Parathyroid adenoma (tissue), 2 donors: ENCODE measurements around the gene WNT7A.

Source experiments
- H2AFZ ChIP-seq: fragments of 300-600 bp; sonication (generic); one replicate; pipeline ENCODE4 v1.7.0; 2017; ENCODE audit warnings: antibody characterized with exemption, mild to moderate bottlenecking
- H3K27ac ChIP-seq: fragments of 300-600 bp; sonication (generic); one replicate; pipeline ENCODE4 v1.7.0; 2017
- H3K27me3 ChIP-seq: fragments of 300-600 bp; sonication (generic); one replicate; pipeline ENCODE4 v1.7.0; 2017; ENCODE audit warnings: low read length; ENCODE audit not compliant: control insufficient read depth, insufficient read depth
- H3K36me3 ChIP-seq: fragments of 300-600 bp; sonication (generic); one replicate; pipeline ENCODE4 v1.7.0; 2017; ENCODE audit warnings: low read length; ENCODE audit not compliant: control insufficient read depth, insufficient read depth
- H3K4me1 ChIP-seq: fragments of 300-600 bp; sonication (generic); one replicate; pipeline ENCODE4 v1.7.0; 2017; ENCODE audit warnings: control low read depth
- H3K4me2 ChIP-seq: fragments of 300-600 bp; sonication (generic); one replicate; pipeline ENCODE4 v1.7.0; 2017; ENCODE audit warnings: low read length
- H3K4me3 ChIP-seq: fragments of 300-600 bp; sonication (generic); one replicate; pipeline ENCODE4 v1.7.0; 2017; ENCODE audit warnings: low read depth, low read length
- H3K79me2 ChIP-seq: fragments of 300-600 bp; sonication (generic); one replicate; pipeline ENCODE4 v1.7.0; 2017; ENCODE audit warnings: control low read depth
- H3K9ac ChIP-seq: fragments of 300-600 bp; sonication (generic); one replicate; pipeline ENCODE4 v1.7.0; 2017; ENCODE audit warnings: mild to moderate bottlenecking
- H3K9me3 ChIP-seq: fragments of 300-600 bp; sonication (generic); one replicate; pipeline ENCODE4 v1.7.0; 2017; ENCODE audit warnings: low read length; ENCODE audit not compliant: control insufficient read depth
- TF ChIP-seq, protein P1 (sequence below): fragments of 300-600 bp; sonication (generic); IDR thresholded peaks from one replicate; pipeline ENCODE4 v1.7.0; 2017; ENCODE audit warnings: antibody characterized with exemption, mild to moderate bottlenecking
- donor health status: primary hyperparathyroidism.

The WNT7A gene

DNA sequence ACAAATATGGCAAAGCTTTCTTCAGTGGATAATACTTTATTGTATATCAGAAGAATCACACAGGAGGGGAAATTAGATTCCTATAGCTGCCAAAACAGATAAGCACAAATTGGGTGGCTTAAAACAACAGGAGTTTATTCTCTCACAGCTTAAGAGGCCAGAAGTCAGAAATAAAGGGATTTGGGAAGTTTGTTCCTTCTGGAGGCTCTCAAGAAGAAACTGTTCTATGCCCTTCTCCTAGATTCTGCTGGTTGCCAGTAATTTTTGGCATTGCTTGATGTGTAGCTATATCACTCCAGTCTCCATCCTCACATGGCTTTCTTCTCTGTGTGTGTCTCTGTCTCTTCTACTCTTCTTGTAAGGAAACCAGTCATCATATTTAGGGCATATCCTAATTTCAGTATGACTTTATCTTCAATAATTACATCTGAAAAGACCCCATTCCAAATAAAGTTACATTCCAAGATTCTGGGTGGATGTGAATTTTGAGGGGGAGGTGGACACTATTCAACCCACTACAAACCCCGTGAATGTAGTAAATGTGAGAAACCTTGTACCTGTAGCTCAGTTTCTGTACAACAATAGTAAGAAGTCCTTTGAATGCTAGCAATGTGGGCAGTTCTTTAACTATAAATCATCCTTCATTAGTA, 22.2 kb upstream of the WNT7A start:
- Histone ChIP-seq H3K9me3 (peaks cover 3% of the 10 kb centered on the region), H3K27ac (no peak overlapping the region), H3K4me2 (no peak overlapping the region), H3K27me3 (no peaks in the 10 kb centered on the region), H3K79me2 (no peaks in the 10 kb centered on the region), H2AFZ (no peak overlapping the region), H3K4me1 (no peaks in the 10 kb centered on the region), H3K36me3 (no peaks in the 10 kb centered on the region), H3K4me3 (no peak overlapping the region), H3K9ac (no peak overlapping the region)
- TF ChIP-seq, protein P1, sequence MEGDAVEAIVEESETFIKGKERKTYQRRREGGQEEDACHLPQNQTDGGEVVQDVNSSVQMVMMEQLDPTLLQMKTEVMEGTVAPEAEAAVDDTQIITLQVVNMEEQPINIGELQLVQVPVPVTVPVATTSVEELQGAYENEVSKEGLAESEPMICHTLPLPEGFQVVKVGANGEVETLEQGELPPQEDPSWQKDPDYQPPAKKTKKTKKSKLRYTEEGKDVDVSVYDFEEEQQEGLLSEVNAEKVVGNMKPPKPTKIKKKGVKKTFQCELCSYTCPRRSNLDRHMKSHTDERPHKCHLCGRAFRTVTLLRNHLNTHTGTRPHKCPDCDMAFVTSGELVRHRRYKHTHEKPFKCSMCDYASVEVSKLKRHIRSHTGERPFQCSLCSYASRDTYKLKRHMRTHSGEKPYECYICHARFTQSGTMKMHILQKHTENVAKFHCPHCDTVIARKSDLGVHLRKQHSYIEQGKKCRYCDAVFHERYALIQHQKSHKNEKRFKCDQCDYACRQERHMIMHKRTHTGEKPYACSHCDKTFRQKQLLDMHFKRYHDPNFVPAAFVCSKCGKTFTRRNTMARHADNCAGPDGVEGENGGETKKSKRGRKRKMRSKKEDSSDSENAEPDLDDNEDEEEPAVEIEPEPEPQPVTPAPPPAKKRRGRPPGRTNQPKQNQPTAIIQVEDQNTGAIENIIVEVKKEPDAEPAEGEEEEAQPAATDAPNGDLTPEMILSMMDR: no peak

DNA sequence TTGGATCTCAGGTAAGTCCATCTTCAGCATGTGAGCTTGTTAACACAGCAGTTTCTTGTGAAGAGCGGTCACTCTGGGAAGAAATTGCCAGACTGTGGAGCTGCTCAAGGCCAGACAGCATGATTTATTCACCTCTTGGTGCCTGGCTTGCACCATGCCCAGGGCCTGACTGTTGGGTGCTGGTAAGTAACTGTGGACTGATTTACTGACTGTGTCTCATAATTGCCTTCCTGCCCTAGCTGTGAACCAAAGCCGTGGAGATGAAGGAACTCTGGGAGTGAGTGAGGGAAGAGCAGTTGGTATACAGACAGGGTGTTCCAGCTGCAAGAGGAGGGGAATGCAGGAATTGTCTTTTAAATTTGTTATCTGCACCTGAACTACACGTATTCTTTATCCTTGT, 18.5 kb upstream of the WNT7A start:
- Histone ChIP-seq H3K9me3 (no peaks in the 10 kb centered on the region), H3K4me1 (peaks cover 2% of the 10 kb centered on the region), H3K9ac (no peak overlapping the region), H3K79me2 (no peaks in the 10 kb centered on the region), H3K27me3 (no peaks in the 10 kb centered on the region), H3K4me2 (no peak overlapping the region), H3K4me3 (no peak overlapping the region), H2AFZ (no peak overlapping the region), H3K36me3 (no peaks in the 10 kb centered on the region), H3K27ac (no peak overlapping the region)
- TF ChIP-seq, protein P1: no peak

DNA sequence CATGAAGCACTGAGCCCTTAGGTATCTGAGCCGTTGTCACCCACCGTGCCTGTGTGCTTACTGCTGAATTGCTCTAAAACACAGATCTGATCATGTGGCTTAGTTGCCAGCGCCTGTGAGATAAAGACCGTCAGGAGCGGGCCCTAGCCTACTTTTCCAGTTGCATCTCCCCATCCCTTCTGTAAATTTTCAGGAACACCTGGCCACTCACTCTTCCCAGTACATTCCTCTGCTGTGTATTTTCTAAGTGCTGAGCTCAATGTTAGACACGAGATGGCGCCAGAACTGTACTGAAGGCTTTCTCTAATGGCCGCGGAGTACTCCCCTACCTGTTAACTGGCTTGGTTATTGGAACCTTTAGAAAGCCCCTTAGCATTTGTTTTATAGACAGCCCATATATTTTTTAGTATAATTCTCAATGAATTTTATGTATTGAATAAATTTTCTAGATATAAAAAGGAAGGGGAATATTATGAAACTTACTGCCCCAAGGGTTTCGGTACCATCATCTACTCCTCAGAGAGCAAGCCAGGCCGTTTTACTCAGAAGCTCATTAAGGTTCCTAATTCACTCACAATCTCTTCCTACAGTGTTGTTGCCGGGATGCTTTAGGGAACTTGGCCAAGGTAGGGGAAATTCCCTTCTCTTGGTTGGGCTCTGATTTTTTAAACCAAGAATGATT, 16.7 kb upstream of the WNT7A start:
- peaks cover 2% of the 10 kb centered on the region for H3K4me1 ChIP-seq
- TF ChIP-seq, protein P1: peak; percentile 73
- H3K79me2 ChIP-seq: no peaks in the 10 kb centered on the region
- peak overlapping the region; percentile 97 for H3K4me2 ChIP-seq
- H2AFZ ChIP-seq: peak overlapping the region; percentile 89
- no peaks in the 10 kb centered on the region for H3K27me3 ChIP-seq
- H3K9me3 ChIP-seq: no peaks in the 10 kb centered on the region
- H3K27ac ChIP-seq: no peak overlapping the region
- H3K36me3 ChIP-seq: no peaks in the 10 kb centered on the region
- peak overlapping the region; percentile 90 for H3K4me3 ChIP-seq
- H3K9ac ChIP-seq: no peak overlapping the region

DNA sequence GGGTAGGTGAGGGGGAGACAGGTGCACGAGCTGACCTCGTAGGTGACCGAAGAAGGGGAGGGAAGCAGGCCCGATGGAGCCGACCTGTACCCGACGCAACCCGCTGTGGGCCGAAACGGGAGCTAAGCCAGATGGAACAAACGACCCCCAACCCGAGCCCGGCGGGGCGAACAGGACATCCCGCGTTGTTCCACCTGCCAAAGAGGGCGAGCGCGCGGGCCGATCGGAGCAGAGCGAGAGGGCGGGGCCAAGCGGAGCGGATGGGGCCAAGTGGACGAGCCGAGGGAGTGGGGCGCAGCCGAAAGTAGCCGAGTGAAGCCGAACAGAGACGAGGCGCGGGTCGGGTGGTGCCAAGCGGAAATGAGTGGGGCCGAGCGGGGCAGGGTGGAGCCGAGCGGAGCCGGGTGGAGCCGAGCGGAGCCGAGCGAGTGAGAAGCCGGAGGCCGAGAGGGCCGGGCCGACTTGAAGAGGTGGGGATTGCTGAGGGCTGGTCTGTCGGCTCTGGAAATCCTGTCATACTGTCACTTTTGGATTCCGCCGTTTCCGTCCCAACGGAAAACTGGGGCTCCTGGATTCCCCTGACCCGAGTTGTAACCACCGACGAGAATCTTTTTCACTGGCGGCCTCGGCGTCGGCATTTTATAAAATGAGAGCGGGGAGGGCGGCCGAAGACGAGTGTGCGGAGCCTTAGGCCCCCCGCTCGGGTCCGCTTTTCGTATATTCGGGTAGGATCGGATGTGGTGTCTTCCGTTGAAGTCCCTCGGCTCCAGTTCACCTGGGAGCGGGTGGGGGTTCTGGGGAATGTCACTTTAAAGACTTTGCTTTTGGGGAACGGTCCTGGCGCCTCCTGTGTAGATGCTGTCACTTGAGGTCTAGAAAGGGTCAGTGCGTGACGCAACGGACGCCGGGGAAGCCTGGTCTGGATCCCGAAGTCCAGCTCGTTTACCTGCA, 15.6 kb upstream of the WNT7A start:
- Histone ChIP-seq H3K27ac (peak overlapping the region; percentile 22), H3K9ac (peak overlapping the region; percentile 16), H3K36me3 (no peaks in the 10 kb centered on the region), H2AFZ (peak overlapping the region; percentile 89), H3K4me2 (peak overlapping the region; percentile 97), H3K4me3 (peak overlapping the region; percentile 90), H3K27me3 (no peaks in the 10 kb centered on the region), H3K4me1 (peaks cover 2% of the 10 kb centered on the region), H3K79me2 (no peaks in the 10 kb centered on the region), H3K9me3 (no peaks in the 10 kb centered on the region)
- TF ChIP-seq, protein P1: no peak
